HCT116 (cell line): ENCODE measurements around the gene RTN4RL1. TPM values are rescaled to one million over a fixed set of nuclear protein-coding genes. Genes with fewer than 3 reads are reported as not detected.

Source experiments
- ATAC-seq: fragments of 200-7000 bp; cut with Tn5 transposase; 2 replicates; pipeline ENCODE4 v1.9.1; 2020; ENCODE audit warnings: mild to moderate bottlenecking, moderate library complexity
- BruUV-seq: library from RNA; stranded (reverse); fragments of 400-500 nt; replicated peaks from 2 replicates; lab custom pipeline; 2021; lab: Mats Ljungman, UMichigan
- CTCF ChIA-PET: fragments of 300-600 bp; sonication (Branson Sonifier 250); formaldehyde crosslinking; loops from one replicate; lab custom pipeline; 2021; ENCODE audit warnings: antibody characterized with exemption; lab: Charles Lee
- POLR2A ChIA-PET: fragments of 300-600, 350-600 bp; sonication (Branson Sonifier 250); formaldehyde crosslinking; loops from one replicate; lab custom pipeline; 2021; ENCODE audit warnings: antibody characterized with exemption; lab: Charles Lee
- RAD21 ChIA-PET, 2 experiments: fragments of 300-600 bp; sonication (Branson Sonifier 250); formaldehyde crosslinking; loops; one replicate each; lab custom pipeline; 2023; ENCODE audit warnings: low total read pairs in 2 of 2; ENCODE audit not compliant: uncharacterized antibody in 2 of 2, unreplicated experiment in 2 of 2, low non-redundant PET in 1 of 2; lab: Charles Lee
- DNase-seq: peaks from one replicate; pipeline ENCODE4 v3.0.0-alpha.2; 2010; ENCODE audit warnings: low read depth, low spot score
- H2AFZ ChIP-seq: fragments of 200-600 bp; shearing (Covaris generic), sonication (generic); 2 replicates; pipeline ENCODE4 v1.6.1; 2017; ENCODE audit warnings: low read depth, mixed run types, mixed read lengths, antibody characterized with exemption, low read length; ENCODE audit not compliant: poor library complexity, severe bottlenecking
- H3K27ac ChIP-seq: 2 replicates; pipeline ENCODE4 v1.5.1; 2012; ENCODE audit warnings: low read depth, low read length
- H3K27me3 ChIP-seq: fragments of 200-600 bp; sonication (generic); 2 replicates; pipeline ENCODE4 v1.6.1; 2016; ENCODE audit warnings: mixed run types, low read length, mixed read lengths; ENCODE audit not compliant: insufficient read depth
- H3K36me3 ChIP-seq, 2 experiments: fragments of 200-500 bp in 1 of 2; fragments of 200-600 bp in 1 of 2; sonication (Bioruptor generic) in 1 of 2; sonication (generic) in 1 of 2; 2 replicates each; pipeline versions ENCODE4 v1.5.1 to v1.6.1; 2014 to 2016; ENCODE audit warnings: low read length in 2 of 2, inconsistent platforms in 1 of 2, mixed read lengths in 1 of 2, mixed run types in 1 of 2; ENCODE audit not compliant: insufficient read depth in 2 of 2, control insufficient read depth in 1 of 2
- H3K4me1 ChIP-seq, 2 experiments: fragments of 200-600 bp in 1 of 2; sonication (generic) in 1 of 2; 2 replicates each; pipeline versions ENCODE4 v1.5.1 to v1.6.1; 2012 to 2017; ENCODE audit warnings: low read length in 2 of 2, inconsistent platforms in 1 of 2, mild to moderate bottlenecking in 1 of 2, mixed read lengths in 1 of 2, mixed run types in 1 of 2, moderate library complexity in 1 of 2; ENCODE audit not compliant: insufficient read depth in 2 of 2, control insufficient read depth in 1 of 2
- H3K4me2 ChIP-seq: fragments of 200-600 bp; sonication (generic); 2 replicates; pipeline ENCODE4 v1.6.1; 2017; ENCODE audit warnings: mixed run types, low read length, mixed read lengths
- H3K4me3 ChIP-seq, 2 experiments: fragments of 200-600 bp in 1 of 2; sonication (generic) in 1 of 2; replicated peaks in 1 of 2; 2 replicates each; pipeline ENCODE4 v1.5.1; 2011 to 2016; ENCODE audit warnings: low read length in 2 of 2, control low read depth in 1 of 2, low read depth in 1 of 2, mild to moderate bottlenecking in 1 of 2, mixed read lengths in 1 of 2, mixed run types in 1 of 2
- H3K79me2 ChIP-seq: fragments of 200-600 bp; sonication (generic); 2 replicates; pipeline ENCODE4 v1.6.1; 2017; ENCODE audit warnings: mild to moderate bottlenecking, mixed run types, low read length, moderate library complexity, mixed read lengths; ENCODE audit not compliant: insufficient read depth
- H3K9ac ChIP-seq: fragments of 200-600 bp; sonication (generic); 2 replicates; pipeline ENCODE4 v1.6.1; 2016; ENCODE audit warnings: low read length, mixed read lengths
- H3K9me2 ChIP-seq: fragments of 200-600 bp; sonication (generic), shearing (Covaris generic); 2 replicates; pipeline ENCODE4 v1.6.1; 2017; ENCODE audit warnings: mixed run types, mild to moderate bottlenecking, moderate library complexity; ENCODE audit not compliant: insufficient read depth
- H3K9me3 ChIP-seq, 2 experiments: fragments of 200-500 bp in 1 of 2; fragments of 200-600 bp in 1 of 2; sonication (Bioruptor generic) in 1 of 2; sonication (generic) in 1 of 2; 2 replicates each; pipeline ENCODE4 v1.6.1; 2014 to 2017; ENCODE audit warnings: low read length in 2 of 2, mixed read lengths in 2 of 2, inconsistent platforms in 1 of 2, low read depth in 1 of 2, mild to moderate bottlenecking in 1 of 2, mixed run types in 1 of 2, moderate library complexity in 1 of 2; ENCODE audit not compliant: control insufficient read depth in 1 of 2, insufficient read depth in 1 of 2
- H4K20me1 ChIP-seq: fragments of 200-600 bp; sonication (generic), shearing (Covaris generic); 2 replicates; pipeline ENCODE4 v1.6.1; 2017; ENCODE audit warnings: mixed run types, mild to moderate bottlenecking, moderate library complexity; ENCODE audit not compliant: insufficient read depth
- ATF3 ChIP-seq: IDR thresholded peaks from 2 replicates; pipeline ENCODE4 v1.6.1; 2012
- CBX3 ChIP-seq: IDR thresholded peaks from 2 replicates; pipeline ENCODE4 v1.6.1; 2012; ENCODE audit warnings: low read depth
- CEBPB ChIP-seq: IDR thresholded peaks from 2 replicates; pipeline ENCODE4 v1.6.1; 2012; ENCODE audit warnings: low read depth
- EGR1 ChIP-seq: IDR thresholded peaks from 2 replicates; pipeline ENCODE4 v1.6.1; 2012; ENCODE audit warnings: low read depth
- ELF1 ChIP-seq: IDR thresholded peaks from 2 replicates; pipeline ENCODE4 v1.6.1; 2012; ENCODE audit warnings: low read depth, borderline replicate concordance
- JUND ChIP-seq: IDR thresholded peaks from 2 replicates; pipeline ENCODE4 v1.6.1; 2012
- POLR2A ChIP-seq: IDR thresholded peaks from 2 replicates; pipeline ENCODE4 v1.7.0; 2011; ENCODE audit warnings: borderline replicate concordance; ENCODE audit not compliant: insufficient read depth, insufficient read length; ENCODE audit errors: extremely low read depth
- SIN3A ChIP-seq: IDR thresholded peaks from 2 replicates; pipeline ENCODE4 v1.6.1; 2012; ENCODE audit warnings: low read depth
- YY1 ChIP-seq: IDR thresholded peaks from 2 replicates; pipeline ENCODE4 v1.6.1; 2011; ENCODE audit warnings: low read length, low read depth, moderate library complexity, mild to moderate bottlenecking; ENCODE audit not compliant: insufficient replicate concordance; ENCODE audit errors: extremely low read depth
- ZFX ChIP-seq: fragments of 450-650 bp; IDR thresholded peaks from 2 replicates; pipeline ENCODE4 v1.6.1; 2017
- ZNF274 ChIP-seq: fragments of 200-500 bp; sonication (Bioruptor generic); IDR thresholded peaks from 2 replicates; pipeline ENCODE4 v1.6.1; 2014; ENCODE audit warnings: mild to moderate bottlenecking, low read depth, low read length, inconsistent platforms
- intact Hi-C: fragments of 100-400 bp; cut with micrococcal nuclease; formaldehyde crosslinking; loops from 2 replicates; pipeline ENCODE4 v1.10.0; 2022
- total RNA-seq: library from RNA; stranded (reverse); gene quantifications from one replicate; pipeline ENCODE4 v1.2.1, GENCODE V29; 2021; ENCODE audit not compliant: unreplicated experiment
- TF ChIP-seq, protein P1 (sequence below): IDR thresholded peaks from 2 replicates; pipeline ENCODE4 v1.6.1; 2012
- TF ChIP-seq, protein P2 (sequence below): IDR thresholded peaks from 2 replicates; pipeline ENCODE4 v1.6.1; 2012; ENCODE audit warnings: low read depth
- TF ChIP-seq, protein P3 (sequence below): IDR thresholded peaks from 2 replicates; pipeline ENCODE4 v1.6.1; 2011; ENCODE audit warnings: mild to moderate bottlenecking, low read length, moderate library complexity; ENCODE audit not compliant: insufficient replicate concordance; ENCODE audit errors: extremely low read depth

The RTN4RL1 gene
- total RNA-seq, 1 experiment from 2014 or later, result 3.7 TPM

GRCh38 chr17:2009737-2010136 is 15.4 kb downstream of the RTN4RL1 start:
- Histone ChIP-seq H4K20me1 (no peaks in the 10 kb centered on the region), H3K27ac (no peak overlapping the region), H3K9me3 (no peaks in the 10 kb centered on the region; a peak in 1 of 4 replicates), H3K36me3 (no peaks in the 10 kb centered on the region), H3K9ac (no peak overlapping the region), H3K79me2 (no peaks in the 10 kb centered on the region), H3K4me3 (no peak overlapping the region), H2AFZ (no peak overlapping the region), H3K4me1 (peaks cover 8 to 11% of the 10 kb centered on the region in 2 experiments; a peak in 3 of 4 replicates), H3K9me2 (no peaks in the 10 kb centered on the region), H3K4me2 (no peak overlapping the region), H3K27me3 (no peaks in the 10 kb centered on the region)
- TF ChIP-seq ATF3 (no peak), ELF1 (no peak), POLR2A (no peak), EGR1 (no peak), SIN3A (no peak), ZNF274 (no peak), YY1 (no peak), JUND (no peak), ZFX (no peak), CEBPB (no peak), CBX3 (no peak)
- TF ChIP-seq, protein P1, sequence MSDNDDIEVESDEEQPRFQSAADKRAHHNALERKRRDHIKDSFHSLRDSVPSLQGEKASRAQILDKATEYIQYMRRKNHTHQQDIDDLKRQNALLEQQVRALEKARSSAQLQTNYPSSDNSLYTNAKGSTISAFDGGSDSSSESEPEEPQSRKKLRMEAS, result no peak
- TF ChIP-seq, protein P2, sequence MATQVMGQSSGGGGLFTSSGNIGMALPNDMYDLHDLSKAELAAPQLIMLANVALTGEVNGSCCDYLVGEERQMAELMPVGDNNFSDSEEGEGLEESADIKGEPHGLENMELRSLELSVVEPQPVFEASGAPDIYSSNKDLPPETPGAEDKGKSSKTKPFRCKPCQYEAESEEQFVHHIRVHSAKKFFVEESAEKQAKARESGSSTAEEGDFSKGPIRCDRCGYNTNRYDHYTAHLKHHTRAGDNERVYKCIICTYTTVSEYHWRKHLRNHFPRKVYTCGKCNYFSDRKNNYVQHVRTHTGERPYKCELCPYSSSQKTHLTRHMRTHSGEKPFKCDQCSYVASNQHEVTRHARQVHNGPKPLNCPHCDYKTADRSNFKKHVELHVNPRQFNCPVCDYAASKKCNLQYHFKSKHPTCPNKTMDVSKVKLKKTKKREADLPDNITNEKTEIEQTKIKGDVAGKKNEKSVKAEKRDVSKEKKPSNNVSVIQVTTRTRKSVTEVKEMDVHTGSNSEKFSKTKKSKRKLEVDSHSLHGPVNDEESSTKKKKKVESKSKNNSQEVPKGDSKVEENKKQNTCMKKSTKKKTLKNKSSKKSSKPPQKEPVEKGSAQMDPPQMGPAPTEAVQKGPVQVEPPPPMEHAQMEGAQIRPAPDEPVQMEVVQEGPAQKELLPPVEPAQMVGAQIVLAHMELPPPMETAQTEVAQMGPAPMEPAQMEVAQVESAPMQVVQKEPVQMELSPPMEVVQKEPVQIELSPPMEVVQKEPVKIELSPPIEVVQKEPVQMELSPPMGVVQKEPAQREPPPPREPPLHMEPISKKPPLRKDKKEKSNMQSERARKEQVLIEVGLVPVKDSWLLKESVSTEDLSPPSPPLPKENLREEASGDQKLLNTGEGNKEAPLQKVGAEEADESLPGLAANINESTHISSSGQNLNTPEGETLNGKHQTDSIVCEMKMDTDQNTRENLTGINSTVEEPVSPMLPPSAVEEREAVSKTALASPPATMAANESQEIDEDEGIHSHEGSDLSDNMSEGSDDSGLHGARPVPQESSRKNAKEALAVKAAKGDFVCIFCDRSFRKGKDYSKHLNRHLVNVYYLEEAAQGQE, result no peak
- TF ChIP-seq, protein P3, sequence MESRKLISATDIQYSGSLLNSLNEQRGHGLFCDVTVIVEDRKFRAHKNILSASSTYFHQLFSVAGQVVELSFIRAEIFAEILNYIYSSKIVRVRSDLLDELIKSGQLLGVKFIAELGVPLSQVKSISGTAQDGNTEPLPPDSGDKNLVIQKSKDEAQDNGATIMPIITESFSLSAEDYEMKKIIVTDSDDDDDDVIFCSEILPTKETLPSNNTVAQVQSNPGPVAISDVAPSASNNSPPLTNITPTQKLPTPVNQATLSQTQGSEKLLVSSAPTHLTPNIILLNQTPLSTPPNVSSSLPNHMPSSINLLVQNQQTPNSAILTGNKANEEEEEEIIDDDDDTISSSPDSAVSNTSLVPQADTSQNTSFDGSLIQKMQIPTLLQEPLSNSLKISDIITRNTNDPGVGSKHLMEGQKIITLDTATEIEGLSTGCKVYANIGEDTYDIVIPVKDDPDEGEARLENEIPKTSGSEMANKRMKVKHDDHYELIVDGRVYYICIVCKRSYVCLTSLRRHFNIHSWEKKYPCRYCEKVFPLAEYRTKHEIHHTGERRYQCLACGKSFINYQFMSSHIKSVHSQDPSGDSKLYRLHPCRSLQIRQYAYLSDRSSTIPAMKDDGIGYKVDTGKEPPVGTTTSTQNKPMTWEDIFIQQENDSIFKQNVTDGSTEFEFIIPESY, result no peak
- no TSS peak for BruUV-seq
- ATAC-seq (no peak), DNase-seq (no peak)
- ChIA-PET CTCF (no interaction called here), POLR2A (no interaction called here), RAD21 (no interaction called here)
- intact Hi-C loops, result no loop called here
